HG03575 (cell line): ENCODE results near the gene RAB4A.

Experiments
- ATAC-seq: cut with Tn5 transposase; IDR thresholded peaks from one replicate; pipeline ENCODE4 v1.9.1; 2021; ENCODE audit not compliant: unreplicated experiment, insufficient number of reproducible peaks, low FRiP score; ENCODE audit errors: extremely low read depth

The RAB4A gene

DNA sequence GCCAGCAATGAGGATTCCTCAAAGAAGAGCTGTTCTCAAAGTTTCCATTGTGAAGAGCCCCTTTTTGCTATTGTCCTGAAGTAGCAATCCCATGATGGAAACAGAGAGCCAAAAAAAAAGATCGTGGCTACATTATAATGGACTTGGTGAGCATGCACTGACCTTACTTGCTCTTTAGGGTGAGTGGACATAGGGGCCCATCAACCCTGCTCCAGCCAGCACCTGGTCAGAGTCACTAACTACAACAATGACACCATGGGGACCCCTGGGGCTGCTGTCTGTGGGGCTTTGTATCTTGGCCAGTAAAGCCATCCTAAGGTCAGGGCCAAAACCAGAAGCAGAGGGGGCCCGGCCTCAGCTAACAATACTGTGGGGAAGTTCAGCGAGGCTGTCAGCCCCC, 30.4 kb upstream of the RAB4A start:
- no peak for ATAC-seq

DNA sequence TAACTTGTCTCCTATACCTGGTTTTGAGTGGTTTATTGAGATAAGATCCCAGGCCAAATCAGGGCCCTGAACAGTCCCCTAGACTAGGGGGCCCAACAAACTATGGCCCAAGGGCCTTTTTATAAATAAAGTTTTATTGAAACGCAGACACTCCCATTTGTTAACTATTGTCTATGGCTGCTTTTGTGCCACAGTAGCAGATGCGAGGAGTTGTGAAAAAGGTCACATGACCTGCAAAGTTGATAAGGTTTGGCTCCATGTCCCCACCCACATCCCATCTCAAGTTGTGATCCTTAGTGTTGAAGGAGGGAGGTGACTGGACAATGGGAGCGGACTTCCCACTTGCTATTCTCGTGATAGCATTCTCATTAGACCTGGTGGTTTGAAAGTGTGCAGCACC, 29.5 kb upstream of the RAB4A start:
- no peak for ATAC-seq

DNA sequence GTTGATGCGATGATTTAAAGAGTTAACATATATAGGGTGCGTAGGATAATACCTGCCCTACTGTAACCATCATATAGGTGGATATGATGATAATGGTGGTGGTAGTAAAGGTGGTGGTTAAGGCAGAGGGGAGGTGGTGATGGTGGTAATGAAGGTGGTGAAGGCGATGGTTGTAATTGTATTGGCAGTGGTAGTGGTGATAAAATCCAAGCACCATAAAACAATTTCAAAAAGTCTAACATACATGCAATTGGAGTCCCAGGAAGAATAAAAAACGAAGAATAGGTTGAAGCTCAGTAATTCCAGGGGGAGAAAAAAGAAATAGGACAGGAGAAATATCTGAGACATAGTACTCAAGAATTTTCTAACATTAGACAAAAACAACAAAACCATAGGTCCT, 27.3 kb upstream of the RAB4A start:
- ATAC-seq: no peak

GRCh38 chr1:229244091-229244490, 26.8 kb upstream of the RAB4A start:
- no peak for ATAC-seq

GRCh38 chr1:229247871-229248270, 23.0 kb upstream of the RAB4A start:
- ATAC-seq: no peak

- ATAC-seq: no peak
Measured at GRCh38 chr1:229248821-229249817, 21.8 kb upstream of the RAB4A start.

- ATAC-seq: no peak
Measured at GRCh38 chr1:229249854-229250644, 20.9 kb upstream of the RAB4A start.

DNA sequence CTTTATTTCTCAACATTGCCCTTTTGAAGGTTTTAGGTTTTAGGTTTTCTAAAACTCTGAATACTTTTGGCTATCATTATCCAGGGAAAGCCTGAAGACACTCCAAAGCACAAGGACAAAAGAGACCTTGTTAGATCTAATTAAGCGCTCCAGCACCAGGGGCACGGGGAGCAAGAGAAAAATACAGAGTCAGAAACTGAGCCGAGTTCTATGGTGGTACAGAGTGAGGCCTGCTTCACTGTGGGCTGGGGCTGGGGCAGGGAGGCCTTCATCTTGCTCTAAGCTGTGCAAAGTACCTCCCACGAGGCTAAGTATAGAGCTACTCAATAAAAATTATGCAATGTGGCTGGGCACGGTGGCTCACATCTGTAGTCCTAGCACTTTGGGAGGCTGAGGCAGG, 19.7 kb upstream of the RAB4A start:
- no peak for ATAC-seq

GRCh38 chr1:229252228-229252984, 18.5 kb upstream of the RAB4A start:
- ATAC-seq: no peak

DNA sequence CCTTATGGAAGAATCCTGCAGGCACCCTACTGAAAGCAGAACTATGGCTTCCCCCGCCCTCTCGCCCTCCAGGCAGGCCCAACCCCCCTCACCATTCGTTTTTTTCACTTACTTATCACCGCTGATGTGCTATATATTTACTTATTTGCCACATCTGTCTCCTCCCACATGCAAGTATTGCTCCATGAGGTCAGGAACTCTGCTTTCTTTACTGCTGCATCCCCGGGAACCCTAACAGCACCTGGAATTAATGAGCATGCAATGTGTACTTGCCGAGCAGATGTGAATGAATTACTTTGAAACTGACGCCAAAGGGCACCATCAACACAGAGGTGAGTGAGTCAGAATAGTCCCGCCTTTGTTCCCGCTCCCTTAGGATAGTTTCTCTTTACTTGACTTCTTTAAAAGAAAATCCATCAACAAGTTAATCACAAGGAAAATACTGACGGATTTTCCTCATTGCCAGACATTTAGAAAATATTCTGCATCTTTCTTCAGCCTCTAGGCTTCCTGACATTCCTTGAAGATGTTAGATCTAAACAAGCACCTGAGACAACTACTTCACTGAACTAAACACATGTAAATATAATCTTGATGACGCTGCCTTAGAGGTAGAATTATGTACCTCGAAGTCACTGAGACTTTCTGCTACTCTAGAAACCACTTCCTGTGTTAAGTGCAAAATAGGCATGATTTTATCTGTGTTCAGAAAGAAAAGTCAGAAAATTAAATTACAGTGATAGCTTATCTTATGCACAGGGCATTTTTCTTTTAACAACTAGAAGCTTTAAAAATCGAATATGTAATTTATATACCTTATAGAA, 17.5 kb upstream of the RAB4A start:
- ATAC-seq: no peak

GRCh38 chr1:229254910-229255541, 15.9 kb upstream of the RAB4A start:
- ATAC-seq: no peak

GRCh38 chr1:229258031-229258756, 12.7 kb upstream of the RAB4A start:
- no peak for ATAC-seq

DNA sequence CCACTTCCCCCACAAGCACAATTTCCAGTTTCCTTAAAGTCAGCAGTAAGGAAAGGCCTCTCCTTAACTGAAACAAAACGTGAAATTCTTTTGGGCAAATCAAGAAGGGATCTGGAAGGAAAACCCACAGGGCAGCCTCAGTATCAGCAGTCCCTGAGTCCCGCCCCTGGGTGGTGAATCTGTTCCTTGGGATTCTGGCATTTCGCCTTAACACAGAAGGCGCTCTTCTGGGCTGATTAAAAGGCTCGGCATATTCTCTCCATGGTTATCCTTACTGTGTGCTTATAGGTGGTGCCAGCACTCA, 12.2 kb upstream of the RAB4A start:
- no peak for ATAC-seq

GRCh38 chr1:229260297-229260696, 10.6 kb upstream of the RAB4A start:
- ATAC-seq: no peak

DNA sequence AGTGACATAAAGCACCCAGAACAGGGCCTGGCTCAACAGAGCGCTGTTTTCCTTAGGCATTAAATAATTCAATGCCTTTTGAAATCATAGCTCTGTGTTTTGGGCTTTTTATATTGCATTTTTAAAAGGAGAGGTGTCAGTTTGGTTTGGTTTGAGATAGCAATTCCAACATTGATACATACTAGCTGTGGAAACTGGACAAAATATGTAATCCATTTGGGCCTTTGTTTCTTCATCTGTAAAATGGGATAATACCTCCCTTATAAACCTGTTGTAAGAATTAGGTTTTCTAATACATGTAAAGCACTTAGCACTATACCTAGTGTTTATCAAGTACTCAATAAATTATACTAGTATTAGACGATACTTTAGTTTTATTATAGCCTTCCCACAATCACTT, 8.7 kb upstream of the RAB4A start:
- no peak for ATAC-seq

- ATAC-seq: no peak
Measured at GRCh38 chr1:229263254-229263653, 7.7 kb upstream of the RAB4A start.

GRCh38 chr1:229264068-229264467, 6.8 kb upstream of the RAB4A start:
- ATAC-seq: no peak

GRCh38 chr1:229264487-229264886, 6.4 kb upstream of the RAB4A start:
- no peak for ATAC-seq
